ENCODE measurements around the gene BRWD1.

- no peak for TF ChIP-seq CTCF (IDR thresholded peaks at IDR 0.05)
- no peak for TF ChIP-seq POLR2A (IDR thresholded peaks at IDR 0.05)
These were observed 3.3 kb upstream of the BRWD1 start for GRCh38 chr21:39316729-39317128.
